Measurements from ENCODE around the gene MASP1.

- TF ChIP-seq CTCF (IDR thresholded peaks at IDR 0.05) (no peak), EZH2 (IDR thresholded peaks at IDR 0.05; ENCODE audit: borderline replicate concordance, insufficient read depth, low read depth, low read length, poor library complexity, severe bottlenecking) (no peak)
Measured at GRCh38 chr3:187257471-187257870, 34.1 kb downstream of the MASP1 start.

Data from B cell (primary cell).